Dendritic cell treated with granulocyte-macrophage colony-stimulating factor and Interleukin-4, amounts not matched to agents 40 ng/mL and 50 ng/mL, for 4 days (primary cell): ENCODE measurements around the gene THOP1.

ENCODE experiments used
- H3K27ac Mint-ChIP-seq: one replicate; pipeline ENCODE4 v1.8.0; 2022; ENCODE audit warnings: mild to moderate bottlenecking, mixed read lengths
- H3K27me3 Mint-ChIP-seq: one replicate; pipeline ENCODE4 v1.8.0; 2022; ENCODE audit warnings: mild to moderate bottlenecking, mixed read lengths
- H3K36me3 Mint-ChIP-seq: one replicate; pipeline ENCODE4 v1.8.0; 2022; ENCODE audit warnings: low read depth, mixed read lengths
- H3K4me1 Mint-ChIP-seq: one replicate; pipeline ENCODE4 v1.8.0; 2022; ENCODE audit warnings: low read depth, mixed read lengths
- H3K4me3 Mint-ChIP-seq: one replicate; pipeline ENCODE4 v1.8.0; 2022; ENCODE audit warnings: mild to moderate bottlenecking, moderate library complexity, mixed read lengths
- H3K9me3 Mint-ChIP-seq: one replicate; pipeline ENCODE4 v1.8.0; 2022; ENCODE audit warnings: mixed read lengths
- intact Hi-C: fragments of 100-400 bp; cut with micrococcal nuclease; formaldehyde crosslinking; loops from one replicate; pipeline ENCODE4 v1.15.0; 2022

The THOP1 gene

GRCh38 chr19:2797280-2797679, 12.0 kb downstream of the THOP1 start:
- peaks cover 96% of the 10 kb centered on the region for H3K36me3 Mint-ChIP-seq
- intact Hi-C loops = no loop called here
- peaks cover 4% of the 10 kb centered on the region for H3K4me1 Mint-ChIP-seq
- no peaks in the 10 kb centered on the region for H3K9me3 Mint-ChIP-seq
- H3K27ac Mint-ChIP-seq = no peak overlapping the region
- H3K4me3 Mint-ChIP-seq = no peak overlapping the region
- no peaks in the 10 kb centered on the region for H3K27me3 Mint-ChIP-seq

DNA sequence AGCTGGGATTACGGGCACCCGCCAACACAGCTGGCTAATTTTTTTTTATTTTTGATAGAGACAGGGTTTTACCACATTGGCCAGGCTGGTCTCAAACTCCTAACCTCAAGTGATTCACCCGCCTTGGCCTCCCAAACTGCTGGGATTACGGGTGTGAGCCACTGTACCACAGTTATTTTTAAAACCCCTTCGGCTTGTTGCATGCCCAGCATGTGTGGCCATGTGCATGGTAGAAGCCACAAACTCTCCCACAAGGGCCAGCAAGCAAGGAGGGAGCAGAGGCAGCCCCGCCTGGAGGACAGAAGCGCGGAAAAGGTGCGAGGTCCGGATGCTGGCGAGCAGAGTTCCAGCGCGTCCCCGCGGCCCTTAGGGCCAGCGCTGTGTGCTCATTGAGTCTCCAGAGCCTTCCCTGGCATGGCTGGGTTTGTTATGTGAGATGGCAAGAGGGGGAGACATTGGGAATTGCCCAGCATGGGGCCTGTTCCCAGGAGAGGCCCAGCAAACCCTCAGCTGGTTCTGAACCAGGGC, 12.9 kb downstream of the THOP1 start:
- Mint-ChIP-seq H3K27ac (no peak overlapping the region), H3K4me1 (peaks cover 4% of the 10 kb centered on the region), H3K4me3 (no peak overlapping the region), H3K27me3 (no peaks in the 10 kb centered on the region), H3K36me3 (peaks cover 98% of the 10 kb centered on the region), H3K9me3 (no peaks in the 10 kb centered on the region)
- intact Hi-C loops = no loop called here

DNA sequence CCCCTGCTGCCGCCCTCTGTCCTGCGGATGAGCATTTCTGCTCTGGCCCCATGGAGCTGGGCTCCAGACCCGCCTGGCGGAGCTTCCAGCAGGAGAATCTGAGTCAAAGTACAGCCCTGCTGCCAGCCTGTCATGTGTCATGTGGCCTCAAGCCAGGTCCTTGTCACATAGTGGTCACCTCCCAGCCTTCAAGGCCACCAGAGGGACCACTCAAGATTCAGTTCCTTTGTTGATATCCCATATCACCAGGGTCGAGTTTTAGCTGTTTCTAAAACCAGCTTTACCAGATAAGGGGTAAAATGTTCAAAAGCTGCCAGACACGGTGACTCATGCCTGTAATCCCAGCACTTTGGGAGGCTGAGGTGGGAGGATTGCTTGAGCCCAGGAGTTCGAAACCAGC, 13.4 kb downstream of the THOP1 start:
- Mint-ChIP-seq H3K4me1 (peaks cover 4% of the 10 kb centered on the region), H3K27ac (no peak overlapping the region), H3K27me3 (no peaks in the 10 kb centered on the region), H3K4me3 (no peak overlapping the region), H3K36me3 (peaks cover 98% of the 10 kb centered on the region), H3K9me3 (no peaks in the 10 kb centered on the region)
- intact Hi-C loops = no loop called here

DNA sequence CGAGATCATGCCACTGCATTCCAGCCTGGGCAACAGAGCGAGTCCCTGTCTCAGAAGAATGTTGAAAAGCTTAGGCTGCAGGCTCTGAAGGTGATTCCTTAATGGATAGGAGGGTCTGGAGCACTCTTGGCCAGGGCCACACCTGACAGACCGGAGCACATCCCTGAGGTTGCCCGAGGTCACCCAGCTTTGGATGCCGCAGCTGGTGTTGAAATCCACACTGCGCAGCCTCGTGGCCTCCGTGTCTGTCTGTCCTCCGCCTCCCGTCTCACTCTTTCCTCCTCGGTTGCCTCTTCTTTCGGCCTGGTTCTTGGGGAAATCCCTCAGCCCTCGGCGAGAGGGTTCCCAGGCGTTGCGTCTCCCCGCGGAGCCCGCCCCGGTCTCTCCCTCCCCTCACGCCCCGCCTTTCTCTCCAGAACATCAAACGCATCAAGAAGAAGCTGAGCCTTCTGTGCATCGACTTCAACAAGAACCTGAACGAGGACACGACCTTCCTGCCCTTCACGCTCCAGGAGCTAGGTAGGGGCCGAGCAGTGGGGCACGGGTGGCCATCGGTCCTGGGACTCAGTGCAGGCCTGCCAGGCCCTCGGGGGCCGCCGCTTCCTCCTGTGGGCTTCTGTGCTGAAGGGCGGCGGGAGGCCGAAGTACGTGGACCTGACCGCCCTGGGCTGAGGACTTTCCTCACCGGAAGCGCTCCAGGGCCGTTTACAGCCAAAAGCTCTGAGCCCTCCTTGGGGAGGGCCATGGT, 14.1 kb downstream of the THOP1 start:
- Mint-ChIP-seq H3K27ac (no peak overlapping the region), H3K27me3 (no peaks in the 10 kb centered on the region), H3K9me3 (no peaks in the 10 kb centered on the region), H3K4me3 (no peak overlapping the region), H3K36me3 (peaks cover 98% of the 10 kb centered on the region), H3K4me1 (peaks cover 4% of the 10 kb centered on the region)
- intact Hi-C loops = no loop called here

DNA sequence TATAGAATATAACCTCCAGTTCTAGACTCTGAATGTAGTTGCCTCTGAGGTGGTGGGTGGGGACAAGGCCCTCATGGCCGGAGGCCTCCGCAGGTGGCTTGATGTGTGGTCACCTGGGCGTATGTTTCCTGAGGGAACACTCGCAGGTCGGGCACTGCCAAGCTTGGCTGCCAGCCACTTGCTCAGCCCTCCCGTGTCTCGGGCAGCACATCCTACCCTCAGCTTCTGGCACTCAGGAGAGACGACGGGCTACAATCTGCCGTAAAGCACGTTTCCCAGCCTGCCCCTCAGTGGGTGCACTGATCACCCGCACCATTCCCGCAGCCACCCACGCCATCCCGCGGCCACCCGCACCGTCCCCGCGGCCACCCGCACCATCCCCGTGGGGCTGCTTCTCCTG, 15.2 kb downstream of the THOP1 start:
- intact Hi-C loops = no loop called here
- no peak overlapping the region for H3K27ac Mint-ChIP-seq
- no peaks in the 10 kb centered on the region for H3K27me3 Mint-ChIP-seq
- peaks cover 98% of the 10 kb centered on the region for H3K36me3 Mint-ChIP-seq
- H3K9me3 Mint-ChIP-seq = no peaks in the 10 kb centered on the region
- H3K4me3 Mint-ChIP-seq = no peak overlapping the region
- peaks cover 4% of the 10 kb centered on the region for H3K4me1 Mint-ChIP-seq

DNA sequence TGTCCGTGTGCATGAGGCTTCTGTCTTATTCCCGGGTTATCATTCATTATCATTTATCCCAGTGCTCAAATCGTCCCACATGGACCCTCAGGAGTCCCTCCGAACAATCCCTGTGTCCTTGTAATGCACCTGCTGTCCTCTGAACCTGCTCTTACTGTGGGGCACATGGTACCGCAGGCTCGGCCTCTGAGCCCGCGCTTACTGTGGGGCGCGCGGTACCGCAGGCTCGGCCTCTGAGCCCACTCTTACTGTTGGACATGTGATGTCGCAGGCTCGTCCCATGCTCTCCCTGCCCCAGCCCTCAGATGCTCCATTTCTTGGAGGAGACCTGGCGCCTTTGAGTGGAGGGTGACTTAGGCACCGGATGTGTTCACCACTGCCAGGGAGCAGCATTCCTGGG, 17.5 kb downstream of the THOP1 start:
- intact Hi-C loops = no loop called here
- Mint-ChIP-seq H3K4me1 (no peaks in the 10 kb centered on the region), H3K4me3 (no peak overlapping the region), H3K36me3 (peaks cover 94% of the 10 kb centered on the region), H3K27me3 (no peaks in the 10 kb centered on the region), H3K9me3 (no peaks in the 10 kb centered on the region), H3K27ac (no peak overlapping the region)

DNA sequence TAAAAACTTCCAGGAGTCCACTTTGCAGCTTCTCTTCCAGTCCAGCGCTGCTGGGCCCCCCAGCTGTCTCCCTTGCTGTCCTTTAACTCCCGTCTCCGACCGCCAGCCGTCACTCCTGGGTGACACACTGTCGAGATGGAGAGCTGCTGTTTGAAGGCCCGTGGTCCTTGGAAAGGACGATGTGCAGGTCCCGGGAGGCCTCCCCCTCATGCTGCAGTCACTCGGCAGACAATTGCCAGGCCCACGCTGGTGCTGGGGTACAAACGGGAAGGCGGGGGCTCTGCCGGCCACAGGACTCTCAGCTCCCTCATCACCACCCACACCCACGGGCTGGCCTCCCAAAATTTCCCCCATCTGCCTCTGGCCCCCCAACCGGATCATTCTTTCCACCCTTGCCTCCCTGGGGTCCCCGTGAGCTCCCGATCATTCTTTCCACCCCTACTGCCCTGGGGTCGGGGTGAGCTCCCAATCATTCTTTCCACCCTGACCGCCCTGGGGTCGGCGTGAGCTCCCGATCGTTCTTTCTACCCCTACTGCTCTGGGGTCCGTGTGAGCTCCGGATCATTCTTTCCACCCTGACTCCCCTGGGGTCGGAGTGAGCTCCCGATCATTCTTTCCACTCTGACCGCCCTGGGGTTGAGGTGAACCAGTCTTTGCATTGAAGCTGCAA, 18.3 kb downstream of the THOP1 start:
- Mint-ChIP-seq H3K27ac (no peak overlapping the region), H3K36me3 (peaks cover 95% of the 10 kb centered on the region), H3K4me1 (no peaks in the 10 kb centered on the region), H3K9me3 (no peaks in the 10 kb centered on the region), H3K27me3 (no peaks in the 10 kb centered on the region), H3K4me3 (no peak overlapping the region)
- intact Hi-C loops = no loop called here

- intact Hi-C loops = no loop called here
These were observed 19.1 kb downstream of the THOP1 start for GRCh38 chr19:2804156-2805004.

GRCh38 chr19:2805261-2805900, 20.1 kb downstream of the THOP1 start:
- H3K36me3 Mint-ChIP-seq = peaks cover 96% of the 10 kb centered on the region
- no peak overlapping the region for H3K4me3 Mint-ChIP-seq
- no peaks in the 10 kb centered on the region for H3K4me1 Mint-ChIP-seq
- no peak overlapping the region for H3K27ac Mint-ChIP-seq
- H3K27me3 Mint-ChIP-seq = no peaks in the 10 kb centered on the region
- no peaks in the 10 kb centered on the region for H3K9me3 Mint-ChIP-seq
- intact Hi-C loops = no loop called here

More at GRCh38 chr19:2804156-2805004, 19.1 kb downstream of the THOP1 start:
- H3K27me3 Mint-ChIP-seq = no peaks in the 10 kb centered on the region
- H3K4me1 Mint-ChIP-seq = no peaks in the 10 kb centered on the region
- no peak overlapping the region for H3K4me3 Mint-ChIP-seq
- H3K36me3 Mint-ChIP-seq = peaks cover 96% of the 10 kb centered on the region
- H3K27ac Mint-ChIP-seq = no peak overlapping the region
- H3K9me3 Mint-ChIP-seq = no peaks in the 10 kb centered on the region

DNA sequence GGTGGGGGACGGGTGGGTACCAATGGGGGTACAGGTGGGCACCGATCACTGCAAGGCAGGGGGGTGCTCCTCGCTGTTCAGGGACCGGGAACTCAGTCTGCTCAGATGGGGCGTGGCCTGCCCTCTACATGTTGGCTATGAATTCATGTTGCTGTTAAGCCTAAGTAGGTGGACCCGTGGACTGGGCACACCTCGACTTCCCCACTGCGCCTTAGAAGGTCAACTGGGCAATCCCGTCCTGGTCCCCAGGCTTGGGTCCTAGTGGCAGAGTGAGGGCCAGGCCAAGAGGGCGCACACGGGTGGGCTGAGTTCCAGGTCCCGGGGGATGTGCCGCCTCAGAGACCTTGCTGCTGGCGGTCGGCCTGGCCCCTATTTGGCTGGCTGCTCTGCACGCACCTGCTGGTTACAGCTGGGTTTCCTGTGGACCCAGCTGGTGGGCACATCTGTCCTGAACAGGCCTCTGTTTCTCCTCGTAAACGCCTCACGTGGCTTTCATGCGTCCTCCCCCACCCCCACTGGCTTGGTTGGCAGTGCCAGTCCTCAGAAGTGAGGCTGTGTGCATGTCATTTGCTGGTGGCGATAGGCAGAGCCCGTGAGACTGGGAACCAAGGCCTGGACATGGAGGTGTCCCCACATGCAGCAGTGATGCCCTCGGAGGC, 20.8 kb downstream of the THOP1 start:
- H3K9me3 Mint-ChIP-seq = no peaks in the 10 kb centered on the region
- intact Hi-C loops = no loop called here
- H3K4me1 Mint-ChIP-seq = no peaks in the 10 kb centered on the region
- peaks cover 96% of the 10 kb centered on the region for H3K36me3 Mint-ChIP-seq
- H3K27ac Mint-ChIP-seq = no peak overlapping the region
- no peaks in the 10 kb centered on the region for H3K27me3 Mint-ChIP-seq
- H3K4me3 Mint-ChIP-seq = no peak overlapping the region

DNA sequence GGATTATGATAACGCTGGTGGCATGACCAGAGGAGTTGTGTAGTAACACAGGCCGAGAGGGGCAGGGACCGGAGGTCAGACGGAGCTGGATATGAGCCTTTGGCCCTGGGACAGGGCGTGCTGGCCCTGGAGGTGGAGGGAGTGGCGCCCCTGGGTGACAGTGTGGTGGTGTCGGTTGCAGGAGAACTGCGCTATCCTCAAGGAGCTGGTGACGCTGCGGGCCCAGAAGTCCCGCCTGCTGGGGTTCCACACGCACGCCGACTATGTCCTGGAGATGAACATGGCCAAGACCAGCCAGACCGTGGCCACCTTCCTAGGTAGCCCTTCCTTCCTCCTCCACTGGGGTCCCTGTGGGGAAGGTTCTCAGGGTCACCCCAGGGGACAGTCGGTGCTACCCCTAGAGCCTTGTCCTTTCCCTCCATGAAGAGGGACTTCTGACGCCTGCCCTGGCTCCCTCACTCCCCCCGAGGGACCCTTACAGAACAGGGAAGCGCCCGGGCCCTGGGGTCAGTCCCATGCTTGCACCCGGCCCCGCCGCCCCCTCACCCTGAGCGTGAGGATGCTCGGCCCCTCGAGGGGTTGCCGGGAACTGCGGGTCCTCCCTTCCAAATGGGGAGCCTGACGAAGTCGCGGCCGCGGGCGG, 21.6 kb downstream of the THOP1 start:
- Mint-ChIP-seq H3K9me3 (no peaks in the 10 kb centered on the region), H3K36me3 (peaks cover 96% of the 10 kb centered on the region), H3K4me3 (no peak overlapping the region), H3K27ac (no peak overlapping the region), H3K4me1 (no peaks in the 10 kb centered on the region), H3K27me3 (no peaks in the 10 kb centered on the region)
- intact Hi-C loops = no loop called here

- no peak overlapping the region for H3K27ac Mint-ChIP-seq
- H3K36me3 Mint-ChIP-seq = peaks cover 96% of the 10 kb centered on the region
- H3K4me1 Mint-ChIP-seq = no peaks in the 10 kb centered on the region
- no peaks in the 10 kb centered on the region for H3K27me3 Mint-ChIP-seq
- no peak overlapping the region for H3K4me3 Mint-ChIP-seq
- intact Hi-C loops = no loop called here
- no peaks in the 10 kb centered on the region for H3K9me3 Mint-ChIP-seq
These were observed 22.3 kb downstream of the THOP1 start for GRCh38 chr19:2807379-2808128.
